SK-N-SH (cell line): ENCODE data around the gene PPP1CA. TPM values are rescaled to one million over a fixed set of nuclear protein-coding genes. Genes with fewer than 3 reads are reported as not detected.

Experiments
- CTCF ChIA-PET: fragments of 300-600, 350-600 bp; formaldehyde crosslinking; extraction: SDS; loops from one replicate; lab custom pipeline; 2021; lab: Yijun Ruan, JAX
- POLR2A ChIA-PET: fragments of 350-600 bp; sonication (Branson Sonifier 250); formaldehyde crosslinking; extraction: SDS; loops from one replicate; lab custom pipeline; 2020; ENCODE audit warnings: antibody characterized with exemption, inconsistent platforms; lab: Yijun Ruan, JAX
- DNase-seq: peaks from one replicate; pipeline ENCODE4 v3.0.0; 2012
- H2AFZ ChIP-seq: fragments of 200-600 bp; sonication (generic); 2 replicates; pipeline ENCODE4 v1.8.1; 2016; ENCODE audit warnings: antibody characterized with exemption, mild to moderate bottlenecking, low read depth
- H3F3A ChIP-seq: fragments of 200-600 bp; sonication (generic); replicated peaks from 2 replicates; pipeline ENCODE3; 2016; ENCODE audit warnings: antibody characterized with exemption, mild to moderate bottlenecking; ENCODE audit not compliant: insufficient read depth
- H3K27ac ChIP-seq, 2 experiments: fragments of 200-500 bp in 1 of 2; fragments of 200-600 bp in 1 of 2; sonication (Bioruptor generic) in 1 of 2; sonication (generic), shearing (Covaris generic) in 1 of 2; 2 replicates each; pipeline versions ENCODE4 v1.5.1 to v1.6.1; 2014 to 2016; ENCODE audit warnings: low read depth in 2 of 2, inconsistent platforms in 1 of 2, low read length in 1 of 2, mild to moderate bottlenecking in 1 of 2, mixed read lengths in 1 of 2
- H3K27me3 ChIP-seq: fragments of 200-600 bp; sonication (generic), shearing (Covaris generic); 2 replicates; pipeline ENCODE4 v1.6.1; 2016; ENCODE audit warnings: mixed run types; ENCODE audit not compliant: insufficient read depth
- H3K36me3 ChIP-seq, 2 experiments: fragments of 200-500 bp in 1 of 2; fragments of 200-600 bp in 1 of 2; sonication (Bioruptor generic) in 1 of 2; sonication (generic) in 1 of 2; replicated peaks in 1 of 2; 2 replicates each; pipeline versions ENCODE3 to v1.5.1; 2014 to 2016; ENCODE audit warnings: low read length in 1 of 2, mild to moderate bottlenecking in 1 of 2; ENCODE audit not compliant: insufficient read depth in 2 of 2, control insufficient read depth in 1 of 2
- H3K4me1 ChIP-seq, 2 experiments: fragments of 200-500 bp in 1 of 2; fragments of 200-600 bp in 1 of 2; sonication (Bioruptor generic) in 1 of 2; sonication (generic), shearing (Covaris generic) in 1 of 2; 2 replicates each; pipeline versions ENCODE4 v1.5.1 to v1.6.1; 2014 to 2016; ENCODE audit warnings: low read depth in 1 of 2, low read length in 1 of 2, mixed run types in 1 of 2; ENCODE audit not compliant: insufficient read depth in 2 of 2, control insufficient read depth in 1 of 2
- H3K4me2 ChIP-seq: fragments of 200-600 bp; sonication (generic), shearing (Covaris generic); 2 replicates; pipeline ENCODE4 v1.6.1; 2017; ENCODE audit warnings: mixed run types
- H3K4me3 ChIP-seq, 2 experiments: fragments of 200-500 bp in 1 of 2; fragments of 200-600 bp in 1 of 2; sonication (Bioruptor generic) in 1 of 2; sonication (generic), shearing (Covaris generic) in 1 of 2; 2 replicates each; pipeline versions ENCODE4 v1.5.1 to v1.8.1; 2014 to 2016; ENCODE audit warnings: low read depth in 2 of 2, inconsistent platforms in 1 of 2, low read length in 1 of 2, mild to moderate bottlenecking in 1 of 2, mixed read lengths in 1 of 2, moderate library complexity in 1 of 2
- H3K79me2 ChIP-seq: fragments of 200-600 bp; sonication (generic); 2 replicates; pipeline ENCODE4 v1.8.1; 2017; ENCODE audit warnings: mild to moderate bottlenecking; ENCODE audit not compliant: insufficient read depth
- H3K9ac ChIP-seq: fragments of 200-600 bp; sonication (generic); 2 replicates; pipeline ENCODE4 v1.6.1; 2017; ENCODE audit warnings: mixed run types
- H3K9me2 ChIP-seq: fragments of 200-600 bp; sonication (generic); 2 replicates; pipeline ENCODE4 v1.6.1; 2017; ENCODE audit warnings: mixed run types
- H3K9me3 ChIP-seq: fragments of 200-600 bp; sonication (generic); 2 replicates; pipeline ENCODE4 v1.6.1; 2017; ENCODE audit warnings: mixed run types, mild to moderate bottlenecking, moderate library complexity
- H4K20me1 ChIP-seq: fragments of 200-600 bp; sonication (generic); 2 replicates; pipeline ENCODE4 v1.6.1; 2017; ENCODE audit warnings: mild to moderate bottlenecking, mixed run types; ENCODE audit not compliant: insufficient read depth
- ELF1 ChIP-seq: IDR thresholded peaks from 2 replicates; pipeline ENCODE4 v1.4.0; 2012
- FOXJ3 ChIP-seq: sonication (generic); formaldehyde crosslinking; IDR thresholded peaks from 2 replicates; pipeline ENCODE4 v1.5.1; 2020; ENCODE audit warnings: mild to moderate bottlenecking, missing genetic modification reagents
- IRF3 ChIP-seq: fragments of 150-350 bp; IDR thresholded peaks from 2 replicates; pipeline ENCODE4 v1.6.1; 2016; ENCODE audit warnings: mild to moderate bottlenecking, low read depth, low read length
- JUND ChIP-seq: IDR thresholded peaks from 2 replicates; pipeline ENCODE4 v1.4.0; 2012
- NFIC ChIP-seq: IDR thresholded peaks from 2 replicates; pipeline ENCODE4 v1.4.0; 2012; ENCODE audit warnings: borderline replicate concordance
- NRF1 ChIP-seq: IDR thresholded peaks from 2 replicates; pipeline ENCODE4 v1.6.1; 2012; ENCODE audit warnings: low read depth, mild to moderate bottlenecking, low read length
- PBX3 ChIP-seq: IDR thresholded peaks from 2 replicates; pipeline ENCODE4; 2012
- REST ChIP-seq: IDR thresholded peaks from 2 replicates; pipeline ENCODE4 v1.6.1; 2012; ENCODE audit warnings: mild to moderate bottlenecking, low read depth, low read length, moderate library complexity
- RFX5 ChIP-seq: IDR thresholded peaks from 2 replicates; pipeline ENCODE4 v1.6.1; 2012; ENCODE audit warnings: mild to moderate bottlenecking, improper control_type of control experiment, low read length
- RXRA ChIP-seq: IDR thresholded peaks from 2 replicates; pipeline ENCODE4 v1.4.0; 2012; ENCODE audit warnings: low read depth, mild to moderate bottlenecking, borderline replicate concordance
- SMC3 ChIP-seq: IDR thresholded peaks from 2 replicates; pipeline ENCODE4 v1.6.1; 2012; ENCODE audit warnings: low read depth, low read length, improper control_type of control experiment
- TEAD4 ChIP-seq: IDR thresholded peaks from 2 replicates; pipeline ENCODE4 v1.4.0; 2012; ENCODE audit warnings: mild to moderate bottlenecking, borderline replicate concordance; ENCODE audit not compliant: insufficient read depth
- WGBS: methylation state at CpG from one replicate; pipeline ENCODE4 v1.1.6; 2017; ENCODE audit warnings: low lambda C conversion rate; 5-methylcytosine and 5-hydroxymethylcytosine counted together
- polyA plus RNA-seq, 3 experiments: library from polyadenylated mRNA; depleted of rRNA; stranded (reverse); fragments of >200 nt; gene quantifications; 2 replicates each; pipeline ENCODE4 v1.2.3, GENCODE V29; 2012

PPP1CA gene
- polyA plus RNA-seq, 1 of the 3 experiments (the other 2 are of a cell fraction), result 261 TPM

DNA sequence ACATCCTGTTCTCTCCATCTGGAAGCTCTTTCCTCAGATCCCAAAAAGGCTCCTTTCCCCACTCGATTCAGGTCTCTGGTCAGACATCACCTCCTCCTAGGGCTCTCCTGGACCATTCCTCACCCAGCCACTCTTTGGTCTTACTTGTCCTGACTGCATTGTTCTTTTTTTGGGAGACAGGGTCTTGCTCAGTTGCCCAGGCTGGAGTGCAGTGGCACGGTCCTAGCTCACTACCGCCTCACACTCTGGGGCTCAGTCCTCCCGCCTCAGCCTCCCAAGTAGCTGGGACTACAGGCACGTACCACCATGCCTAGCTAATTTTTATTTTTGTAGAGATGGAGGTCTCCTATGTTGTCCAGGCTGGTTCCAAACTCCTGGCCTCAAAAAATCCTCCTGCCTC lies 43.9 kb upstream of the PPP1CA start:
- Histone ChIP-seq H2AFZ (no peak overlapping the region), H3F3A (no peaks in the 10 kb centered on the region), H3K9me3 (no peaks in the 10 kb centered on the region), H3K9ac (no peak overlapping the region), H3K79me2 (peaks cover 12% of the 10 kb centered on the region; the same call in 1 of the 2 replicates), H3K27ac (no peak overlapping the region), H4K20me1 (no peaks in the 10 kb centered on the region), H3K4me2 (no peak overlapping the region), H3K27me3 (no peaks in the 10 kb centered on the region), H3K36me3 (peaks cover 0 to 12% of the 10 kb centered on the region in 2 experiments), H3K9me2 (no peaks in the 10 kb centered on the region), H3K4me1 (peaks cover 4 to 11% of the 10 kb centered on the region in 2 experiments; a peak in 3 of 4 replicates), H3K4me3 (no peak overlapping the region)
- ChIA-PET CTCF (interaction anchor here (0.8 to 0.9 kb wide), 2 partner anchors 56 to 63 kb away, joined by 3 read pairs; no protein-coding TSS in a partner anchor), POLR2A (no interaction called here)
- no peak for DNase-seq
- 82% methylated on average over 5 of the region's 5 CpGs for WGBS
- no peak for TF ChIP-seq RXRA
- no peak for TF ChIP-seq NFIC
- TF ChIP-seq RFX5, result no peak
- TF ChIP-seq JUND, result no peak

DNA sequence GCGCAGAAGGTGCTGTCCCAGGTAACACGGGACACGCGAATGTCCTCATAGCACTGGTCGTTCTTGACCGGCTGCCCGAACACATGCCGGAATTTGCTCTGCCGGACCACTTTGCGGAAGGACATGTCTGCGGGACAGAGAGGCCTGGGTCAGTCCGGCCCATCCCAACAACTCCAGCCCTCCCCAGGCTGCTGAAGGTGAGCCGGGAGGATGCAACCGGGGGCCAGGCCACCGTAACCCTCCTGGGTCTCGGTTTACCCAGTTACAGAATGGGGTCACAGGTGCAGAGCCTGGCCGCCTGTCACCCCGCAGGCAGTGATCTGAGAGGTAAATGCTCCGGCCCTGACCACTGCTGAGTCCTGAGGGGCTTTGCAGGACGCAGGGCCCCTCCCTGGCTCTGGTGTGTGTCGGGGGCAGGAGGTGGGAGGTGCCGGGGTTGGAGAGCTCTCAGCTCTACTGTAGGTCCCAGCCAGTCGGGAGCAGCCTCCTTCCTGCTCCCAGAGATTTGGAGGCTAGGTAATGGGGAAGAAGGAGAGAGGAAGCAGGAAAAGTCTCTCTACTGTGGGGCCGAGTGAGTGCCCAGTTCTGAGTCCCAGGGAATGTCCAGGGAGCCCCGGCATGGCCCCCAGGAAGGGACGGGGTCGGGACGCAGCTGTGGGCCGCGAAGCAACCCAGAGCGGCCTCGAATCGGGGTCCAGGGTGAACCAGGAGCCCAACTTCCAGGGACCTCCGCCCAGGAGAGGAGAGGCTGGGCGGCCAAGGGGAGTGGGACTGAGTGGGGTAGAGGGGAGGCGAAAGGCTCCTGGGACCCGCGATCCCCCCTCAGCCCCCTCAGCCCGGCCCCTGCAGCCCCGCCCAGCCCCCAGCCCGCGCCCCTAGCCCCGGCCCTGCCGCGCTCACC lies 41.1 kb upstream of the PPP1CA start:
- CTCF ChIA-PET, result no interaction called here
- POLR2A ChIA-PET, result no interaction called here
- TF ChIP-seq FOXJ3 (CRISPR knock-in tag), result no peak
- TF ChIP-seq NFIC, result no peak
- TF ChIP-seq NRF1, result no peak
- TF ChIP-seq RXRA, result no peak

GRCh38 chr11:67441731-67442351 lies 40.2 kb upstream of the PPP1CA start:
- POLR2A ChIA-PET, result interaction anchor here (0.7 to 1.7 kb wide), 3 partner anchors 11 to 40 kb away, joined by 3 to 4 read pairs (median 3); partner anchors contain the start of genes PPP1CA and RPS6KB2
- 87% methylated on average over 13 of the region's 28 CpGs for WGBS
- TF ChIP-seq ELF1 (no peak), PBX3 (no peak), REST (no peak), FOXJ3 (CRISPR knock-in tag) (no peak), NFIC (no peak), IRF3 (no peak), SMC3 (no peak), TEAD4 (no peak), JUND (no peak)

More for the DNA sequence above, 41.1 kb upstream of the PPP1CA start:
- 18% methylated on average over 17 of the region's 45 CpGs for WGBS
- no peaks in the 10 kb centered on the region for H3K9me3 ChIP-seq
- H4K20me1 ChIP-seq, result no peaks in the 10 kb centered on the region
- H3K4me1 ChIP-seq, result peaks cover 4 to 11% of the 10 kb centered on the region in 2 experiments; a peak in 3 of 4 replicates
- DNase-seq, result no peak
- peak overlapping the region; percentile 80 for H3K9ac ChIP-seq
- no peaks in the 10 kb centered on the region for H3K9me2 ChIP-seq
- peak overlapping the region; percentile 44 to 51 for H3K27ac ChIP-seq
- peak overlapping the region; percentile 95 for H3K4me2 ChIP-seq
- H3K36me3 ChIP-seq, result peaks cover 0 to 25% of the 10 kb centered on the region in 2 experiments
- no peaks in the 10 kb centered on the region for H3K27me3 ChIP-seq
- H2AFZ ChIP-seq, result no peak overlapping the region
- H3K79me2 ChIP-seq, result peaks cover 12% of the 10 kb centered on the region; the same call in 1 of the 2 replicates
- H3F3A ChIP-seq, result no peaks in the 10 kb centered on the region
- peak overlapping the region; percentile 80 to 83 for H3K4me3 ChIP-seq

More at GRCh38 chr11:67441731-67442351, 40.2 kb upstream of the PPP1CA start:
- no peak overlapping the region for H3K9ac ChIP-seq
- H4K20me1 ChIP-seq, result no peaks in the 10 kb centered on the region
- no peaks in the 10 kb centered on the region for H3F3A ChIP-seq
- H2AFZ ChIP-seq, result no peak overlapping the region
- no peaks in the 10 kb centered on the region for H3K27me3 ChIP-seq
- peaks cover 4 to 11% of the 10 kb centered on the region in 2 experiments; a peak in 3 of 4 replicates for H3K4me1 ChIP-seq
- H3K4me3 ChIP-seq, result peak overlapping the region in 1 of 2 experiments; percentile 83; a peak in 1 of 4 replicates
- H3K79me2 ChIP-seq, result peaks cover 12% of the 10 kb centered on the region; the same call in 1 of the 2 replicates
- peaks cover 0 to 31% of the 10 kb centered on the region in 2 experiments for H3K36me3 ChIP-seq
- H3K4me2 ChIP-seq, result peak overlapping the region; percentile 95; the same call in 1 of the 2 replicates
- H3K9me3 ChIP-seq, result no peaks in the 10 kb centered on the region
- CTCF ChIA-PET, result interaction anchor here (0.7 kb wide), 1 partner anchor 12 kb away, joined by 3 read pairs; no protein-coding TSS in a partner anchor
- H3K9me2 ChIP-seq, result no peaks in the 10 kb centered on the region
- no peak for DNase-seq
- H3K27ac ChIP-seq, result no peak overlapping the region
